ENCODE data around the gene CPNE5.
"Not testable (repeated sequence)": the region's sequence is repeated elsewhere in the genome, so short reads cannot be mapped to it uniquely, and the experiment has no call there.

CPNE5 gene

DNA sequence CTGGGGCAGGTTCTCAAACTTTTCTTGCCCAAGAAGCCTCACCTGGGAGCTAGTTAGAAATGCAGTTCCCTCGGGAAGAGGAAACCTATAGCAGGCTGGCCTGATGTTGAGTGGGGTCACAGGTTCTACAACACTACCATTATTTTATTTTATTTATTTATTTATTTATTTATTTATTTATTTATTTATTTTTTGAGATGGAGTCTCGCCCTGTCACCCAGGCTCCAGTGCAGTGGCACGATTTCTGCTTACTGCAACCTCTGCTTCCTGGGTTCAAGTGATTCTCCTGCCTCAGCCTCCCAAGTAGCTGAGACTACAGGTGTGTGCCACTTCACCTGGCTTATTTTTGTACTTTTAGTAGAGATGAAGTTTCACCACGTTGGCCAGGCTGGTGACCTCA, 115.3 kb downstream of the CPNE5 start:
- DNase-seq (ENCODE audit: low read depth), result not testable (repeated sequence)

DNA sequence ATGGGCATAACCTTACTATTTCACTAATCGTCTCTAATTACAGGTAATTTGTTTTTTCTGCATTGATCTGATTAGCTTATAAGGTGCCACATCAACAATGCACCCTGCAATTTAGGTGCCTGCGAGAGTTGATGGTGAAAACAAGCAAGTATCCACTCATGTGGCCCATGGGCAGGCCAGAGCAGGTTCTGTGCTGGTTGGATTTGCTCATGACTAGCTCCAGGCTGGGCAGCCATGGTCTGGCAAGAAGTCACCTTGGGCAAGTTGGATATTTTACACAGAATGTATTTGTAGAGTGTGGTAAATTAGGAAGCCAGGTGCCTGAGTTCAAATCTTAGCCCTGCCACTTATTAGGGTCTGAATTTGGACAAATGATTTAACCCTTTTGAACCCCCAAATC, 116.4 kb downstream of the CPNE5 start:
- no peak for DNase-seq (ENCODE audit: low read depth)

DNA sequence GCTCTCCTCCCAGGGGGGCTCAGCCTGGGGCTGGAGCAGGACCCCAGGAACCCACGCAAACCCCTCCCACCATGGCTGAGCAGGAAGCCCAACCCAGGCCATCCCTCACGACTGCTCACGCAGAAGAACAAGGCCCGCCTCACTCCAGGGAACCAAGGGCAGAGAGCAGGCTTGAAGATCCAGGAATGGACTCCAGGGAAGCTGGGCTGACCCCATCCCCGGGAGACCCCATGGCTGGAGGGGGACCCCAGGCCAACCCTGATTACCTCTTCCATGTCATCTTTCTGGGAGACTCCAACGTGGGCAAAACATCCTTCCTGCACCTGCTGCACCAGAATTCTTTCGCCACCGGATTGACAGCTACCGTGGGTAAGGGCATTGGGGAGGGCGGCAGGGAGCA, 116.9 kb downstream of the CPNE5 start:
- no peak for DNase-seq (ENCODE audit: low read depth)

DNA sequence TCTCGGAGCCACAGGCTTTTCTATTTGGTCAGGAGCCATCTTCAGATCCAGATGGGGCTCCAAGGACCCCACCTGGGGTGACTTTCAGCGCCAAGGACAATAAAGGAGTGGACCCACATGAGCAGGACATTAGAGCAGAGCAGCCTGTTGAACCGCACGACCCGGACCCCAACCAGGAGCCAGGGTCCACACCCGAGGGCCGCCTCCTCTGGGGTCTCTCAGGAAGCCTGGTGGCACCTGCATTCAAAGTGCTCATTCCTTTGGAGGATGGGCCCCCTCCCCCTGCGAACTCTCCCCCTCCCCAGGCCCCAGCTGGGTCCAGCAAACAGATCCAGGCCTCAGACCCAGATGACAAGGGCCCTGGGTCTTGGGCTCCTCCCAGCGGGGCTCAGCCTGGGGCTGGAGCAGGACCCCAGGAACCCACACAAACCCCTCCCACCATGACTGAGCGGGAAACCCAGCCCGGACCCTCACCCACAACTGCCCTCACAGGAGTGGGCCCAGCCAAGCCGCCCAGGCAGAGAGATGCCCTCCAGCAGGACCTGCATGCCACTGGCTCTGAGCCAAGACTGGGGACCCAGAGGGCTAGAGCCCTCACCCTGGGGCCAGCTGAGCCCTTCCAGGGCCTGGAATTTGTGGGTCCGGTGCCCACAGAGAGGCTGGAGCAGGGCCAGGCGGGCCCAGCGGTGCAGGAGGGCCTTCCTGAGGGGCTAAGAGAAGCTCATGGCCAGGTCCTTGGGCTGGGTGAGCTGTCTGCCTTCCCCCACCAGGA, 117.7 kb downstream of the CPNE5 start:
- no peak for DNase-seq (ENCODE audit: low read depth)

DNA sequence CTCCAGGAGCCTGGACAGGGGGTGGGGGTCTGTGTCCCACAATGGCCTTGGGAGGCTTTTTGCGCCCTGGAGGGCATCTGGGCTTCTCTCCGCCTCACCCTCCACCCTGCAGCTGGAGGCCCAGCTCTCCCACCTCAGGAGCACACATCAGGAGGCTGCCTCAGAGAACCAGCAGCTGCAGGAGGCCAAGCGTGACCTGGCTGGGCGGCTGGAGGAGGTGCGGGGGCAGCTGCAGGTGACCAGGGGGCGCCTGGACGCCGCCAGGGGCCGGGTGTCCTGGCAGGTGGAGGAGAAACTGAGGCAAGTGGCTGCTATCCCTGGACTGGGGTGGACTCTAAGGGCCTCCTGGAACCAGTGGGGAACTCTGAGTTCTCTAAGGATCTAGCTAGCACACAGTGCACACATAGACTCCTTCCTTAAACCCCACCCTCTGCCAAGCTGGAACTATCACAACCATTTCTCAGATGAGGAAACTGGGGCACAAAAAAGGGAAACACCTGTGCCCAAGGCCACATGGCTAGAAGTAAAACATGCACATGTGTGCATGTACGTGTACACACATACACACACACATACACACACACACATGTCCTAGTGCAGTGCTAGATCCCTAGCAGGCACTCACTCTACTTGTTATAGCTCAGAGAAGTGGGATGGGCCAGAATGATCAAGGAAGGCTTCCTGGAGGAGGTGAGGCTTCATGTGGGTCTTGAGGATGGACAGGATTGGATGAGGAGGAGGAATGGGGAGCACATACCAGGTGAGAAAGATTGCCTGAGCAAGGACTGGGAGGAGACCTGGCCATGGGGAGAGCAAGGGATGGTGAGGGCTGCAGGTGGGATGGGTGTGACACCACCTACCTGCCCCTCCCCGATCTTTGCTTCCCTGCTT, 118.7 kb downstream of the CPNE5 start:
- no peak for DNase-seq (ENCODE audit: low read depth)

DNA sequence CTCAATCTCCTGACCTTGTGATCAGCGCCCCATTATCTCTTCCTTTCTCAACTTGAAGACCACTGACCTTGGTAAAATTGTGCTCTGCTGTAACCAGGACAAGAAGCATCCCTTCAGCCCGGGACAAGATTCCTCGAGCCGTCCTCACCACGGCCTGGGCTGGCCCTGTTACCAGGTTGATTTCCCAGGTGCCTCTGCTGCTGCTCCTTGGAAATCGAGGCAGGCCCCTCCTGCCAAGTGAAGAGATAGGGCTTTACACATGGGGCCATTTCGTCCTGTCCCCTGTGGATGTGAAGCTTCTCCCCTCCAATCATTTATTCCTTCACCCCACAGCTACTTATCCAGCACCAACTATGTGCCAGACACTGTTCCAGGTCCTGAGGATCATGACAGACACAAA, 120.1 kb downstream of the CPNE5 start:
- no peak for DNase-seq (ENCODE audit: low read depth)

DNA sequence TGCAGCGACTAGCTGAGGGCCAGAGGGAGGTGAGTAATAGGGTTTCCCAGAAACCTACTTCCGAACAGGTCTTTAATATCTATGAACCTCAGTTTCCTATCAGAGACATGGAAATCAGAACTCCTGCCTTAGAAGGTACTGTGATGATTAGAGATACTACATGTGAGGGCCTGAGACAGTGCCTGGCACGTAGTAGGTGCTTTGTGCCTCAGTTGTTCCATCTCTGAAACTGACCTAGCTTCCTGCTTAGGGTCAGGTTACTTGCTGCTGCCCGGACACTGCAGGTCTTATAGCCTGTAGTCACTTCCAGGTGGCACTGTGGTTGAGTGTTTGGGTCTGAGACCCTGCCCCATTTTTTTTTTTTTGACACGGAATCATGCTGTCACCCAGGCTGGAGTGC, 120.7 kb downstream of the CPNE5 start:
- DNase-seq (ENCODE audit: low read depth), result no peak

DNA sequence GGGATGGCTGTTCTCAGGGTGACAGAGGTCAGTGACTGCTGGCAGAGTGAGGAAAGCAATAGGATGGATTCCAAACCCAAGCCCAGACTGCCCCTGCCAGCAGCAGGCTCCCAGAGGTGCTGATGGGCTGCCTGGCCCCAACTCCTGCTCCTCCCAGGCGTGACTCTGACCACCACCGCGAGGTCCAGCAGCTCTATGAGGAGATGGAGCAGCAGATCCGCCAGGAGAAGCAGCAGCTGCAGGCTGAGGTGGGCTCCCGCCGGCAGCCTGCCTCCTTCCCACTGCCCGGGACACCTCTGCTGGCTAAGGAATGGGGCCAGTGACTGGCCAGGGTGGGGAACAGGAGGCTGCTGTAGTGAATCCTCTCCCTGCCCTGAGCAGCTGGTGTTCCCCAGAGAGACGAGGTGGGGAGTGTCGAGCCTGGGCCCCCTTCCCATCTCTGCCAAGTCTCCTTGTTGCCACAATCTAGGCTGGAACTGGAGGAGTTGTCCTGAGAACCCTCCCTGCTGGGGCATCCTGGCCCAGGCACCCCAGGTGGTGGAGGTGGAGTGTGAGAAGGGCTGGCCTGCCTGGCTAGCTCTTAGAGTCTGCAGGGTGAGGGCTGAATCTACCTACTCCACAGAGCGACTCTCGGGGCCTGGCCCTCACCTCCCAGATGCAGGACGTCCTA, 121.2 kb downstream of the CPNE5 start:
- no peak for DNase-seq (ENCODE audit: low read depth)

DNA sequence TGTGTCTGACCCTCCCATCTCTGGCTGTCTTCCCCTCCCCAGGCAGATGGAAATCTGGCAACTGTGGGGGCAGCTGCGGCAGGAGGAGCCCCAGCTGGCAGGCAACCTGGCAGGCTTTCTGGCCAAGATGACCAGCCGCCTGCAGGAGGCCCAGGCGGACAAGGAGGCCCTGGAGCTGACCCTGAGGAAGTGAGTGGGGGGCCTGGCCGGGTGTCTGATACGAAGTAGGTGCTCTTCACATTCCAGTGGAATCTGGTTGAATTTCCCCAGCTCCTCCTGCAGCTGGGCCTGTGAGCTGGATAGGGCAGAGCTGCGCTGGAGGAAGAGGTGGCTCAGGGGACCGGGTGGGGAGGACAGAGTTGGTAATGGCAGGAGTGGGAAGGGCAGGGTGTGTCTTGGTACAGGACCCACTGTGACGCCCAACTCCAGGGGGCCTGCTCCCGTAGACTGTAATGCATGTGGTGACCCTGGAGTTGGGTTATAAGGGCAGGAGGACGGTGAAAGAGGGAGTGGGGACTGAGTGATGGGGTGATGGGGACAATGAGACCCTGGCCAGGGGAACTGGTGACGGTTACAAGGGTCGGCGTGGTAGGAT, 121.9 kb downstream of the CPNE5 start:
- DNase-seq (ENCODE audit: low read depth), result no peak

DNA sequence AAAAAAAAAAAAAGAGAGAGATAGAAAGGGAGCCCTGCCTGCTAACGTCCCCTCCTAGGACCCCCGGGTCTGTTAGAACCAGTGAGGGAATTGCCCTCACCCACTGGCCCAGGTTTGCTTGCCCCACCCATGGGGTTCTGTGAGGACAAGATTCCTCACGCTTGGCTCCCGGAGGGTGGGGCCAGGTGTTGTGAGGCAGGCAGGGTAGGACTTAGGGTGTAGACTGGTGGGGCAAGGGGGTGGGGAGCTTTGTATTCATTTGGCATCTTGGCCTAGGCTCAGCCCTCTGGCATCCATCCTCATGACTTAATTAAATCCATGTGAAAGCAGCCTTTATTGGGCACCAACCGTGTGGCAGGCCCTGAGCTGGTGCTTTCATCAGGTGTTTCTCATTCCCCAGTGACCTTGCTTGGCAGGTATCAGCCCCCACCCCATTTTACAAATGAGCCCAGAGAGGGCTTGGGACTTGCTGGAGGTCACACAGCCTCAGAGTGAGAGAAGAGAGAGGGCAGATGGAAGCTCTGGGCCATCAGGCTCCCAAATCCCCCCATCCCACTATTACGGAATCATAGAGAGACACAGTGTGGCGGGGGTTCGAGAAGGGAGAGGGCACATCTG, 122.7 kb downstream of the CPNE5 start:
- no peak for DNase-seq (ENCODE audit: low read depth)

DNA sequence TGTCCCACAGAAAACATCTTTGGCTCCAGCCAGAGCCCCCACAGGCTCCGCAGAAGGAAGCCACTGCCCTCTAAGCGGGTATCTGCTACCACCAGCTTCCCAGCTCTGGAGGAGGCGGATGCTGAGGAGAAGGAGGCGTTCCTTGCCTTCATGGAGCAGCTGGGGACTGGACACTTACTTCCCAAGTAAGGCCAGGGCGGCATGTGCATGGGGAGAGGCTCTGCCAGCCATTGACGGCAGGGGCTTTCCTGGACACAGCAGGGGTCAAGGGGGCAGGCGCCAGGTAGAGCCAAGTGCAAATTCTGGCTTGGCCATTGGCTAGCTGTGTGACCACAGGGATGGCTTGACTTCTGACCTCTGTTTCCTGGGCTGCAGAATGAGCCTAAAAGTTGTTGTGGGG, 123.8 kb downstream of the CPNE5 start:
- DNase-seq (ENCODE audit: low read depth), result no peak

DNA sequence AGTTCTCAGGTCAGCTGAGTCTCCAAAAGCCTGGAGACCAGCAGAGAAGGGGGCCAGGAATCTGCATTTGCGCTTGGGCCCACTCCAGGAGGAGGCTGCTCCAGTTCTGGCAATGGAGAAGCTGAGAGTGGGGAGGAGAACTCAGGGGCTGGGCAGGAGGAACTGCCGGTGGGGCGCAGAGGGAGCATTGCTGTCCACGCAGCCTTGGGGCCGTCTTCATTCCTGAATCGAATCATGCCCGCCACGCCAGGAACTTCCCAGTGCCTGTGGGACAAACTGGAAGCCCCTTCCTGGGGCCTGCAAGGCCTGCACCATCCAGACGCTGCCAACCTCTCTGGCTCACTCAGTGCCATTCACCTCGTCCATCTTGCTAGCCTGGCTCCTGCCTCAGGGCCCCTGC, 124.7 kb downstream of the CPNE5 start:
- no peak for DNase-seq (ENCODE audit: low read depth)

DNA sequence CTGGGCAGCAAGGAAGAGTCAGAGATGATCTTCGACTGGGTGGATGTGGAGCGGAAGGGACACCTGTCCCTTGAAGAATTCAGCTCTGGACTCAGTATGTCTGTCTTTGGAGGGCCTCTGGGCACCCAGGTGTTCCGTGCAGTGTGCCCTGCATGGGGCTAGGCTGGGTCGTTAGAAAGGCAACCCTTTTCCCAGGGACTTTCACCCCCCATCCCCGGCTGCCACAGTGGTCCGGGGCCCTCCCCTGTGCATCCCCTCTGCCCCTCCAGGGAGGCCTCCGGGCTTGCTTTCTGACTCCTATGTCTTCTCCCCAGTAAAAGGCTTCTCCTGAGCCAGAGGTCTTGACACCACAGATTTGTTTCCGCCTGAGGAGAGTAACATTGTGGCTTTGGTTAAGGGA, 125.4 kb downstream of the CPNE5 start:
- no peak for DNase-seq (ENCODE audit: low read depth)

DNA sequence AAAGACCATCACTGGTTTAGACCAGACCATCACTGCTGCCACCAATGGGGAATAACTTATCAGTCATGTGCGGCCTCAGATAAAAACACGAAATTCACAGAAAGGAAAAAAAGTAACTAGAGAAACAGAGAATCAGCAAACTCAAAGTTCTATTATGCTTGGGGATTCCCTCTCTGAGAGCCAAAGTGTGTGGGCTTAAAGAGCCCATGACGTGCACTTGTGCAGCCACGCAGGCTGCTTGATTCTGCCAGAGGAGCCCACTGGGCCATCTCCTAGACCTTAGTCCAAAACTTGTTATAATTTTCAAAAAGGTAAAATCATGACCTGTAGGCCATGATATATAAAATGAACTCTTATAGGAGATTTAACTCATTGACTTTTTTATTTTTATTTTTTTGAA, 126.4 kb downstream of the CPNE5 start:
- no peak for DNase-seq (ENCODE audit: low read depth)

DNA sequence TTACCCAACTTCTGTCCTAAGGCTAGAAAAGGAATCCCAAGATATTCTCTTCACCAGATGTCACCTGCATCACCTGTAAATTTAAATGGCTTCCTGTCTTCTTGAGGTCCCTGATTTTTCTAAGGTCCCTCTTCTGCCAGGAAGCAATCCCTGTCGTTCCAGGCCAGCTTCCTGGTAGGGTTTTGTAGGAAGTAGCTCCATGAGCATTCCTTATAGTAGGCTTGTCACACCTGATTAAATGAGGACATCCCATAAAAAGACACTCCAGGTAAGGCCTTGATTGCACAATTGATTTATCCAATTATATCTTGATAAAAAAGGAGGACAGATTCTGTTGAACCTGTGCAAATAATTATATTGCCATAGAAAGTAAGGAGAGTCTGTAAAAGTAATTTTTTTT, 132.9 kb downstream of the CPNE5 start:
- DNase-seq (ENCODE audit: low read depth), result no peak

DNA sequence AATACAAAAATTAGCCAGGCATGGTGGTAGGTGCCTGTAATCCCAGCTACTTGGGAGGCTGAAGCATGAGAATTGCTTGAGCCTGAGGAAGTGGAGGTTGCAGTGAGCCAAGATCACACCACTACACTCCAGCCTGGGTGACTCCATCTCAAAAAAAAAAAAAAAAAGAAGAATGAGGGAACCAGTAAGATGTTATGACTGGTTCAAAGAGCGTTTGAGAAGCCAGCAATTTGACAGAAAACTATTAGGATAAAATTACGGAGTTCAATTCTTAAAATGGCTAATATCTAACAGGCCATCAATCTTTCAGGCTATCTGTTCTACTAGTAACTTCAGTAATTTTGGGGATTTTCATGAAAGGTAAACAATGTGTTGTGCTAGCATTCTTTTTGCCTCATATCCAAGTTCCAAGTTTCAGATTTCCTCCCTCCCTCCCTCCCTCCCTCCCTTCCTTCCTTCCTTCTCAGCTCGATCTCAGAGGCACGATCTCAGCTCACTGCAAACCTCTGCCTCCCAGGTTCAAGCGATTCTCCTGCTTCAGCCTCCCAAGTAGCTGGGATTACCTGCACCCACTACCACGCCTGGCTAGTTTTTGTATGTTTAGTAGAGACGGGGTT, 134.2 kb downstream of the CPNE5 start:
- DNase-seq (ENCODE audit: low read depth), result not testable (repeated sequence)

DNA sequence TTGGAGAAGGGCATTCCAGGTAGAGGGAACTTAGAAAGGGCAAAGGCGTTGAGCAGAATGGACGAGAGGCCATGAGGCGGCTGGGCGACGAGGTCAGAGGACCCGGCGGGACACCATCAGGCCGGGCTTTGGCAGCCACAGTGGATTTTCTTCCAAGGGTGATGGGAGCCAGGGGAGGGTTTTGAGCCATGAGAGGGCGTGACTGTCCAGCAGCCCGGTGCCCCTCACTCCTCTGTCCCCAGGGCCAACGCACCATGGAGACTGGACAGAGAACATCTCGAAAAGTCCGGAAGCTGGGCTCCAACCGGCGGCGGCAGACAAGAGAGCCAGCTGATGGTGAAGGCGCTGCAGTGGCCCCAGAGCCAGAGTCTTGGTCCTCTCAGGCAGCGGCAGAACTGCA, 135.3 kb downstream of the CPNE5 start:
- DNase-seq (ENCODE audit: low read depth), result no peak

DNA sequence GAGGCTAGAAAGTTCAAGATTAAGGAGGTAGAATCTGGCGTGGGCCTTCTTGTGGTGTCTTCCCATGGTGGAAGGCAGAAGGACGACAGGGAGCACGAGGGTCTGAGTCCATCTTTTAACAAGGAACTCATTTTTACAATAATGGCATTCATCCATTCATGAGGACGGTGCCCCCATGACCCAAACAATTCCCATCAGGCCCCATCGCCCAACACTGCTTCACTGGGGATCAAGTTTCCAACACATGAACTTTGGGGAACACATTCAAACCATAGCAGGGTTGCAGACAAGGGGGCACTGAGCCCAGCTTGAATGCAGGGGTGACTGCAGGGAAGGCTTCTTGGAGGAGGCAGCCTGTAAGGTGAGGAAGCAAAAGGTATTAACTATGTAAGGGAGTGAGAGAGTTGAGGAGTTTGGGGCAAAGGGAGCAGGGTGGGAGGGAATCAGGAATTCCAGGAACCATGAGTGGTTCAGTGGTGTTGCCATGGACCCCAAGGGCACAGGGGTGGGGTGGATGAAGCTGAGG, 136.1 kb downstream of the CPNE5 start:
- DNase-seq (ENCODE audit: low read depth), result no peak

DNA sequence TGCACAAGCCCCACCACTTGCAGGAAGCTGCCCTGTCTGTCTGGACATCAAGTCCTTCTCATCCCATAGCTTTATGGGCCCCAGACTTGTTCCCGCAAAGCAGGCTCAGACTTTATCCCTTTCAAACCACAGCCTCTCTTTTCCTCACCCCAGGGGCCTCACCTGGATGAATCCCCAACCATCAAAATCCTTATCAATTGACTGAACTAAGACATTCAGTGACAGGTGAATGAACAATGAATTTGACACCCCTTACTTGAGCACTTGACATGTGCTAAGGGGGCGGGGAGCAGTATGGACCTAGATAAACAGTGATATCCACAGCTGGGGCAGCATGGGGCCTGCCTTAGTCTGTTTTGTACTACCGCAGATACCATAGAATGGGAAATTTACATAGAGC, 136.6 kb downstream of the CPNE5 start:
- DNase-seq (ENCODE audit: low read depth), result no peak

DNA sequence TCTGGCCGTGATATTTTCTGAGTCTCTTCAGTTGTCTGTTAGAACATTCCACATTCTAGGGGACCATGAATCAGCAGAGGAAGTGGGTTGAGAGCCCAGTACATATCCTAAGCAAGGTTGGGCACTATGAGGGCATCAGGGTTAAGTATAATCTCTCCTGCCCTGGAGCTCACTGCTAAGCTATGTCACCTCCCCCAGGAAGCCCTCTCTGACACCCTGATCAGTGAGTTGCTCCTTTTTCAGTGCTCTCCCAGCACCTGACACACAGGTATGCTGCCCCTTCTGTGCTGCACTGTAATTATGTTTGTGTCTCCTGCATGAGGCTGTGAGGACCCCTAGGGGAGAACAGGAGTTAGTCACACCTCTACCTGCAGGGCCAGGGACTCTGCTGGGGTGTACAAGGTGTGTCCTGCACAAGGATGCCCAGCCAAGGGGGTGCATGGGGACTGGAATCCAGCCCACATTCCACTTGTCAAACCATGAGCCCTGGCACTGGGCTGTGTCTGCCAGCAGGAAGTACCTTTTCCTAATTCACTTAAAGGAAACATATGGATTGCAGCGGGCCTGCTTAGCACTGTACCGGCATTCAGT, 137.7 kb downstream of the CPNE5 start:
- no peak for DNase-seq (ENCODE audit: low read depth)

DNA sequence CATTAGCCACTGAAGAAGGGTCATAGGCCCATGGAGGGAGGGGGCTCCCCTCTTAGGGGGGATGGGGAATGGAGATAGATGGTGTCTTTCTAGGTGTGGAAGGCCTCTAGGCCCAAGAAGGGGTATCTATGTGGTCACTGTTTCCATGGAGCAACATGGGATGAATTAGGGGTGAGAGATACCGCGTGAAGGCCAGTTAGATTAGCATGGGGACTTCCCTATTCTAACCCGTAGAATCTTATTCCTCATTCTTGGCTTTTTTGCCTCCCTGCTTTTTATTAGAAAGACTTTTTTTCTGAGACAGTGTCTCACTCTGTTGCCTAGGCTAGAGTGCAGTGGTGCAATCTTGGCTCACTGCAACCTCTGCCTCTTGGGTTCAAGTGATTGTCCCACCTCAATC, 138.4 kb downstream of the CPNE5 start:
- DNase-seq (ENCODE audit: low read depth), result no peak

Measured in GM04503 (cell line).